GM23248 (cell line): ENCODE measurements around the gene SIPA1L3. TPM values are rescaled to one million over a fixed set of nuclear protein-coding genes. Genes with fewer than 3 reads are reported as not detected.

Experiments
- DNase-seq: peaks from one replicate; pipeline ENCODE4 v3.0.0-alpha.2; 2015
- H2AFZ ChIP-seq: fragments of 200-600 bp; sonication (generic); 2 replicates; pipeline ENCODE4 v1.6.1; 2016; ENCODE audit warnings: antibody characterized with exemption
- H3F3A ChIP-seq: fragments of 200-600 bp; sonication (generic); 2 replicates; pipeline ENCODE4 v1.6.1; 2016; ENCODE audit warnings: mild to moderate bottlenecking, antibody characterized with exemption, mixed run types; ENCODE audit not compliant: insufficient read depth
- H3K27ac ChIP-seq: fragments of 200-600 bp; sonication (generic); 2 replicates; pipeline ENCODE4 v1.5.1; 2016; ENCODE audit warnings: mild to moderate bottlenecking
- H3K27me3 ChIP-seq: fragments of 200-600 bp; sonication (generic); replicated peaks from 2 replicates; pipeline ENCODE4 v1.6.1; 2016; ENCODE audit warnings: mild to moderate bottlenecking; ENCODE audit not compliant: insufficient read depth
- H3K36me3 ChIP-seq: fragments of 200-600 bp; sonication (generic); 2 replicates; pipeline ENCODE4 v1.6.1; 2016; ENCODE audit warnings: low read depth, mild to moderate bottlenecking
- H3K4me1 ChIP-seq: fragments of 200-600 bp; sonication (generic); 2 replicates; pipeline ENCODE4 v1.6.1; 2016; ENCODE audit warnings: mild to moderate bottlenecking; ENCODE audit not compliant: insufficient read depth
- H3K4me2 ChIP-seq: fragments of 200-600 bp; sonication (generic); one replicate; pipeline ENCODE4 v1.6.1; 2016; ENCODE audit warnings: mild to moderate bottlenecking; ENCODE audit not compliant: unreplicated experiment
- H3K4me3 ChIP-seq: fragments of 200-600 bp; sonication (generic); 2 replicates; pipeline ENCODE4 v1.5.1; 2016; ENCODE audit warnings: mild to moderate bottlenecking
- H3K79me2 ChIP-seq: fragments of 200-600 bp; sonication (generic); 2 replicates; pipeline ENCODE4 v1.6.1; 2016; ENCODE audit warnings: mild to moderate bottlenecking; ENCODE audit not compliant: insufficient read depth
- H3K9ac ChIP-seq: fragments of 200-600 bp; sonication (generic); 2 replicates; pipeline ENCODE4 v1.6.1; 2016; ENCODE audit warnings: mild to moderate bottlenecking
- H3K9me2 ChIP-seq: fragments of 200-600 bp; sonication (generic); 2 replicates; pipeline ENCODE4 v1.6.1; 2016; ENCODE audit warnings: mixed run types, mild to moderate bottlenecking, moderate library complexity; ENCODE audit not compliant: insufficient read depth
- H3K9me3 ChIP-seq: fragments of 200-600 bp; sonication (generic); one replicate; pipeline ENCODE4 v1.6.1; 2017; ENCODE audit warnings: low read depth
- H4K20me1 ChIP-seq: fragments of 200-600 bp; sonication (generic); 2 replicates; pipeline ENCODE4 v1.6.0; 2016; ENCODE audit not compliant: insufficient read depth
- EZH2 ChIP-seq: fragments of 200-600 bp; sonication (generic); IDR thresholded peaks from 2 replicates; pipeline ENCODE4 v1.6.1; 2018; ENCODE audit warnings: antibody characterized with exemption, mild to moderate bottlenecking; ENCODE audit not compliant: insufficient read depth, poor library complexity, severe bottlenecking
- EZH2phosphoT487 ChIP-seq: fragments of 200-600 bp; sonication (generic); IDR thresholded peaks from 2 replicates; pipeline ENCODE4 v1.6.1; 2018; ENCODE audit warnings: antibody characterized with exemption, moderate library complexity, mild to moderate bottlenecking, low read depth; ENCODE audit not compliant: insufficient read depth
- WGBS, 2 experiments: methylation state at CpG; one replicate each; pipeline ENCODE4 v1.1.6; 2015 to 2017; ENCODE audit warnings: low lambda C conversion rate in 2 of 2, low coverage in 1 of 2; ENCODE audit errors: missing lambda C conversion rate in 2 of 2; 5-methylcytosine and 5-hydroxymethylcytosine counted together
- in situ Hi-C: fragments of 300-500 bp; cut with MboI; formaldehyde crosslinking; loops from 2 replicates; pipeline ENCODE4 v1.15.0; 2020
- polyA plus RNA-seq: library from polyadenylated mRNA; unstranded; fragments of >200 nt; fragmentation: Nextera tagmentation; extraction: Ambion mirVana; gene quantifications from 2 replicates; pipeline ENCODE4 v1.2.1, GENCODE V29; 2016
- total RNA-seq: library from RNA; depleted of rRNA; stranded (reverse); fragments of >200 nt; shearing (Covaris generic); gene quantifications from 2 replicates; pipeline ENCODE4 v1.2.3, GENCODE V29; 2014

SIPA1L3 gene
- total and polyA plus RNA-seq, 2 experiments from 2014 or later: 3.7 to 12.1 TPM

GRCh38 chr19:37983916-37984315 is 76.9 kb downstream of the SIPA1L3 start:
- in situ Hi-C loops: no loop called here
- Histone ChIP-seq H3K4me1 (no peaks in the 10 kb centered on the region), H4K20me1 (no peaks in the 10 kb centered on the region), H3K27me3 (no peaks in the 10 kb centered on the region), H2AFZ (no peak overlapping the region), H3K4me2 (no peak overlapping the region), H3K9me2 (no peaks in the 10 kb centered on the region), H3K36me3 (no peaks in the 10 kb centered on the region), H3K9ac (no peak overlapping the region), H3K4me3 (no peak overlapping the region), H3K27ac (no peak overlapping the region), H3K79me2 (peaks cover 87% of the 10 kb centered on the region), H3K9me3 (no peaks in the 10 kb centered on the region), H3F3A (no peaks in the 10 kb centered on the region)
- no peak for TF ChIP-seq EZH2
- no peak for TF ChIP-seq EZH2phosphoT487
- no peak for DNase-seq
- 88 to 91% methylated on average over 10 of the region's 10 CpGs for WGBS, 2 experiments

GRCh38 chr19:37986048-37986750 is 79.2 kb downstream of the SIPA1L3 start:
- Histone ChIP-seq H3K4me2 (no peak overlapping the region), H3K9me2 (no peaks in the 10 kb centered on the region), H2AFZ (no peak overlapping the region), H3K9ac (no peak overlapping the region), H3F3A (no peaks in the 10 kb centered on the region), H3K79me2 (peaks cover 88% of the 10 kb centered on the region), H3K27me3 (no peaks in the 10 kb centered on the region), H3K4me3 (no peak overlapping the region), H3K36me3 (no peaks in the 10 kb centered on the region), H3K9me3 (no peaks in the 10 kb centered on the region), H3K27ac (no peak overlapping the region), H3K4me1 (no peaks in the 10 kb centered on the region), H4K20me1 (no peaks in the 10 kb centered on the region)
- no peak for TF ChIP-seq EZH2
- TF ChIP-seq EZH2phosphoT487: no peak
- no peak for DNase-seq
- 71 to 74% methylated on average over 10 of the region's 10 CpGs for WGBS, 2 experiments
- in situ Hi-C loops: no loop called here

- Histone ChIP-seq H3K4me1 (peaks cover 8% of the 10 kb centered on the region; the same call in 1 of the 2 replicates), H4K20me1 (no peaks in the 10 kb centered on the region), H3K9me2 (no peaks in the 10 kb centered on the region), H3K9ac (no peak overlapping the region), H3K36me3 (no peaks in the 10 kb centered on the region), H3K79me2 (peaks cover 87% of the 10 kb centered on the region), H3K4me2 (no peak overlapping the region), H3K4me3 (no peak overlapping the region), H3K9me3 (no peaks in the 10 kb centered on the region), H3K27me3 (no peaks in the 10 kb centered on the region), H3K27ac (no peak overlapping the region), H3F3A (no peaks in the 10 kb centered on the region), H2AFZ (no peak overlapping the region)
- DNase-seq: no peak
- WGBS, 2 experiments: 75 to 79% methylated on average over 12 of the region's 12 CpGs
- in situ Hi-C loops: no loop called here
- TF ChIP-seq EZH2: no peak
Observed at GRCh38 chr19:37987356-37988332, 80.6 kb downstream of the SIPA1L3 start.

- H3K9ac ChIP-seq: no peak overlapping the region
- H2AFZ ChIP-seq: no peak overlapping the region
- H3K9me3 ChIP-seq: no peaks in the 10 kb centered on the region
- peaks cover 8% of the 10 kb centered on the region; the same call in 1 of the 2 replicates for H3K4me1 ChIP-seq
- H3K4me3 ChIP-seq: no peak overlapping the region
- H3K4me2 ChIP-seq: no peak overlapping the region
- 84 to 86% methylated on average over 13 of the region's 13 CpGs for WGBS, 2 experiments
- no peaks in the 10 kb centered on the region for H3K27me3 ChIP-seq
- DNase-seq: no peak
- H3K79me2 ChIP-seq: peaks cover 87% of the 10 kb centered on the region
- TF ChIP-seq EZH2phosphoT487 (no peak), EZH2 (no peak)
- H3K36me3 ChIP-seq: no peaks in the 10 kb centered on the region
- H3F3A ChIP-seq: no peaks in the 10 kb centered on the region
- no peak overlapping the region for H3K27ac ChIP-seq
- no peaks in the 10 kb centered on the region for H4K20me1 ChIP-seq
- in situ Hi-C loops: no loop called here
- H3K9me2 ChIP-seq: no peaks in the 10 kb centered on the region
Observed at GRCh38 chr19:37988758-37989635, 82.0 kb downstream of the SIPA1L3 start.
